ENCODE results near the gene IFNG.

The IFNG gene

GRCh38 chr12:68157380-68157779 lies 2.2 kb downstream of the IFNG start (continued):
- TF ChIP-seq, protein P1, sequence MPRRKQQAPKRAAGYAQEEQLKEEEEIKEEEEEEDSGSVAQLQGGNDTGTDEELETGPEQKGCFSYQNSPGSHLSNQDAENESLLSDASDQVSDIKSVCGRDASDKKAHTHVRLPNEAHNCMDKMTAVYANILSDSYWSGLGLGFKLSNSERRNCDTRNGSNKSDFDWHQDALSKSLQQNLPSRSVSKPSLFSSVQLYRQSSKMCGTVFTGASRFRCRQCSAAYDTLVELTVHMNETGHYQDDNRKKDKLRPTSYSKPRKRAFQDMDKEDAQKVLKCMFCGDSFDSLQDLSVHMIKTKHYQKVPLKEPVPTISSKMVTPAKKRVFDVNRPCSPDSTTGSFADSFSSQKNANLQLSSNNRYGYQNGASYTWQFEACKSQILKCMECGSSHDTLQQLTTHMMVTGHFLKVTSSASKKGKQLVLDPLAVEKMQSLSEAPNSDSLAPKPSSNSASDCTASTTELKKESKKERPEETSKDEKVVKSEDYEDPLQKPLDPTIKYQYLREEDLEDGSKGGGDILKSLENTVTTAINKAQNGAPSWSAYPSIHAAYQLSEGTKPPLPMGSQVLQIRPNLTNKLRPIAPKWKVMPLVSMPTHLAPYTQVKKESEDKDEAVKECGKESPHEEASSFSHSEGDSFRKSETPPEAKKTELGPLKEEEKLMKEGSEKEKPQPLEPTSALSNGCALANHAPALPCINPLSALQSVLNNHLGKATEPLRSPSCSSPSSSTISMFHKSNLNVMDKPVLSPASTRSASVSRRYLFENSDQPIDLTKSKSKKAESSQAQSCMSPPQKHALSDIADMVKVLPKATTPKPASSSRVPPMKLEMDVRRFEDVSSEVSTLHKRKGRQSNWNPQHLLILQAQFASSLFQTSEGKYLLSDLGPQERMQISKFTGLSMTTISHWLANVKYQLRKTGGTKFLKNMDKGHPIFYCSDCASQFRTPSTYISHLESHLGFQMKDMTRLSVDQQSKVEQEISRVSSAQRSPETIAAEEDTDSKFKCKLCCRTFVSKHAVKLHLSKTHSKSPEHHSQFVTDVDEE (CRISPR knock-in tag; IDR thresholded peaks at IDR 0.05), result no peak
- TF ChIP-seq CREB5 (CRISPR knock-in tag; IDR thresholded peaks at IDR 0.05; ENCODE audit: low read depth), result no peak
- TF ChIP-seq SNAI2 (CRISPR knock-in tag; IDR thresholded peaks at IDR 0.05), result no peak

- no peak for TF ChIP-seq PATZ1 (CRISPR knock-in tag; IDR thresholded peaks at IDR 0.05; ENCODE audit: borderline replicate concordance)
- no peak for TF ChIP-seq ZNF8 (CRISPR knock-in tag; IDR thresholded peaks at IDR 0.05)
- no peak for TF ChIP-seq ISL1 (CRISPR knock-in tag; IDR thresholded peaks at IDR 0.05)
- no peak for TF ChIP-seq BACH2 (CRISPR knock-in tag; IDR thresholded peaks at IDR 0.05; ENCODE audit: borderline replicate concordance)
- TF ChIP-seq ZNF70 (CRISPR knock-in tag; IDR thresholded peaks at IDR 0.05), result no peak
- TF ChIP-seq, protein P2, sequence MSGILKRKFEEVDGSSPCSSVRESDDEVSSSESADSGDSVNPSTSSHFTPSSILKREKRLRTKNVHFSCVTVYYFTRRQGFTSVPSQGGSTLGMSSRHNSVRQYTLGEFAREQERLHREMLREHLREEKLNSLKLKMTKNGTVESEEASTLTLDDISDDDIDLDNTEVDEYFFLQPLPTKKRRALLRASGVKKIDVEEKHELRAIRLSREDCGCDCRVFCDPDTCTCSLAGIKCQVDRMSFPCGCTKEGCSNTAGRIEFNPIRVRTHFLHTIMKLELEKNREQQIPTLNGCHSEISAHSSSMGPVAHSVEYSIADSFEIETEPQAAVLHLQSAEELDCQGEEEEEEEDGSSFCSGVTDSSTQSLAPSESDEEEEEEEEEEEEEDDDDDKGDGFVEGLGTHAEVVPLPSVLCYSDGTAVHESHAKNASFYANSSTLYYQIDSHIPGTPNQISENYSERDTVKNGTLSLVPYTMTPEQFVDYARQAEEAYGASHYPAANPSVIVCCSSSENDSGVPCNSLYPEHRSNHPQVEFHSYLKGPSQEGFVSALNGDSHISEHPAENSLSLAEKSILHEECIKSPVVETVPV (CRISPR knock-in tag; IDR thresholded peaks at IDR 0.05), result no peak
- no peak for TF ChIP-seq SNAI2 (CRISPR knock-in tag; IDR thresholded peaks at IDR 0.05)
- TF ChIP-seq OSR1 (CRISPR knock-in tag; IDR thresholded peaks at IDR 0.05), result no peak
- TF ChIP-seq ZNF565 (CRISPR knock-in tag; conservative IDR thresholded peaks at IDR 0.05; ENCODE audit: low read depth), result no peak
- no peak for TF ChIP-seq ZFP30 (CRISPR knock-in tag; IDR thresholded peaks at IDR 0.05)
- no peak for ATAC-seq
These were observed 2.9 kb downstream of the IFNG start for GRCh38 chr12:68156636-68157035.

GRCh38 chr12:68154779-68155178 lies 4.8 kb downstream of the IFNG start:
- TF ChIP-seq, protein P3, sequence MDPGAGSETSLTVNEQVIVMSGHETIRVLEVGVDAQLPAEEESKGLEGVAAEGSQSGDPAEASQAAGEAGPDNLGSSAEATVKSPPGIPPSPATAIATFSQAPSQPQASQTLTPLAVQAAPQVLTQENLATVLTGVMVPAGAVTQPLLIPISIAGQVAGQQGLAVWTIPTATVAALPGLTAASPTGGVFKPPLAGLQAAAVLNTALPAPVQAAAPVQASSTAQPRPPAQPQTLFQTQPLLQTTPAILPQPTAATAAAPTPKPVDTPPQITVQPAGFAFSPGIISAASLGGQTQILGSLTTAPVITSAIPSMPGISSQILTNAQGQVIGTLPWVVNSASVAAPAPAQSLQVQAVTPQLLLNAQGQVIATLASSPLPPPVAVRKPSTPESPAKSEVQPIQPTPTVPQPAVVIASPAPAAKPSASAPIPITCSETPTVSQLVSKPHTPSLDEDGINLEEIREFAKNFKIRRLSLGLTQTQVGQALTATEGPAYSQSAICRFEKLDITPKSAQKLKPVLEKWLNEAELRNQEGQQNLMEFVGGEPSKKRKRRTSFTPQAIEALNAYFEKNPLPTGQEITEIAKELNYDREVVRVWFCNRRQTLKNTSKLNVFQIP (CRISPR knock-in tag; IDR thresholded peaks at IDR 0.05; ENCODE audit: borderline replicate concordance, low read depth), result no peak
- no peak for TF ChIP-seq TCF4 (CRISPR knock-in tag; IDR thresholded peaks at IDR 0.05; ENCODE audit: borderline replicate concordance)
- no peak for TF ChIP-seq GLIS3 (CRISPR knock-in tag; IDR thresholded peaks at IDR 0.05)
- no peak for TF ChIP-seq ARNTL (CRISPR knock-in tag; IDR thresholded peaks at IDR 0.05; ENCODE audit: borderline replicate concordance, low read depth)
- TF ChIP-seq RARB (CRISPR knock-in tag; IDR thresholded peaks at IDR 0.05), result no peak
- TF ChIP-seq CSDC2 (CRISPR knock-in tag; IDR thresholded peaks at IDR 0.05), result no peak
- no peak for ATAC-seq

GRCh38 chr12:68148261-68148951 lies 11.1 kb downstream of the IFNG start:
- no peak for TF ChIP-seq ZC3H10 (CRISPR knock-in tag; IDR thresholded peaks at IDR 0.05)
- no peak for TF ChIP-seq GLIS3 (CRISPR knock-in tag; IDR thresholded peaks at IDR 0.05)
- TF ChIP-seq, protein P1 (CRISPR knock-in tag; IDR thresholded peaks at IDR 0.05), result no peak
- no peak for TF ChIP-seq ISL1 (CRISPR knock-in tag; IDR thresholded peaks at IDR 0.05)
- TF ChIP-seq, protein P2 (CRISPR knock-in tag; IDR thresholded peaks at IDR 0.05), result no peak
- TF ChIP-seq PPARA (CRISPR knock-in tag; IDR thresholded peaks at IDR 0.05; ENCODE audit: borderline replicate concordance), result no peak
- no peak for TF ChIP-seq ZFP3 (CRISPR knock-in tag; IDR thresholded peaks at IDR 0.05)
- no peak for TF ChIP-seq ZNF8 (CRISPR knock-in tag; IDR thresholded peaks at IDR 0.05)
- no peak for TF ChIP-seq ZNF70 (CRISPR knock-in tag; IDR thresholded peaks at IDR 0.05)
- TF ChIP-seq ZNF565 (CRISPR knock-in tag; conservative IDR thresholded peaks at IDR 0.05; ENCODE audit: low read depth), result no peak
- no peak for TF ChIP-seq SNAI2 (CRISPR knock-in tag; IDR thresholded peaks at IDR 0.05)
- no peak for TF ChIP-seq ZFP30 (CRISPR knock-in tag; IDR thresholded peaks at IDR 0.05)
- no peak for ATAC-seq

Data from SK-N-SH treated with all-trans-retinoic acid at 6 μM for 48 hours (cell line).